ENCODE data around the gene TUBB2B. TPM values are rescaled to one million over a fixed set of nuclear protein-coding genes. Genes with fewer than 3 reads are reported as not detected.

Gene TUBB2B
- total and polyA plus RNA-seq, 9 of the 15 experiments (the other 6 are each of a cell fraction or from before 2014, with no cell fraction given), result 0.11 to 9.7 (median 4.6) TPM

- TF ChIP-seq REST (IDR thresholded peaks at IDR 0.05; ENCODE audit: borderline replicate concordance), result peak; percentile 42; the same call in 1 of the 2 replicates
- no peak for TF ChIP-seq REST (CRISPR knock-in tag; IDR thresholded peaks at IDR 0.05; ENCODE audit: low read depth)
- TF ChIP-seq, protein P1, sequence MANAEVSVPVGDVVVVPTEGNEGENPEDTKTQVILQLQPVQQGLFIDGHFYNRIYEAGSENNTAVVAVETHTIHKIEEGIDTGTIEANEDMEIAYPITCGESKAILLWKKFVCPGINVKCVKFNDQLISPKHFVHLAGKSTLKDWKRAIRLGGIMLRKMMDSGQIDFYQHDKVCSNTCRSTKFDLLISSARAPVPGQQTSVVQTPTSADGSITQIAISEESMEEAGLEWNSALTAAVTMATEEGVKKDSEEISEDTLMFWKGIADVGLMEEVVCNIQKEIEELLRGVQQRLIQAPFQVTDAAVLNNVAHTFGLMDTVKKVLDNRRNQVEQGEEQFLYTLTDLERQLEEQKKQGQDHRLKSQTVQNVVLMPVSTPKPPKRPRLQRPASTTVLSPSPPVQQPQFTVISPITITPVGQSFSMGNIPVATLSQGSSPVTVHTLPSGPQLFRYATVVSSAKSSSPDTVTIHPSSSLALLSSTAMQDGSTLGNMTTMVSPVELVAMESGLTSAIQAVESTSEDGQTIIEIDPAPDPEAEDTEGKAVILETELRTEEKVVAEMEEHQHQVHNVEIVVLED (CRISPR knock-in tag; IDR thresholded peaks at IDR 0.05), result no peak
- TF ChIP-seq SMAD4 (CRISPR knock-in tag; conservative IDR thresholded peaks at IDR 0.05), result no peak
- no peak for TF ChIP-seq ZC3H11A (IDR thresholded peaks at IDR 0.05; ENCODE audit: low read depth, low read length)
- TF ChIP-seq ZNF184 (CRISPR knock-in tag; IDR thresholded peaks at IDR 0.05), result no peak
- no peak for TF ChIP-seq NELFE (IDR thresholded peaks at IDR 0.05; ENCODE audit: insufficient read depth, insufficient read length)
- TF ChIP-seq NR2C1 (IDR thresholded peaks at IDR 0.05), result no peak
- TF ChIP-seq NR2C1 (tag; IDR thresholded peaks at IDR 0.05), result no peak
- 0 out of 2 replicates have a peak, but pooled peaks have one; percentile 9 for TF ChIP-seq C11orf30 (IDR thresholded peaks at IDR 0.05; ENCODE audit: low read depth)
- TF ChIP-seq, protein P2, sequence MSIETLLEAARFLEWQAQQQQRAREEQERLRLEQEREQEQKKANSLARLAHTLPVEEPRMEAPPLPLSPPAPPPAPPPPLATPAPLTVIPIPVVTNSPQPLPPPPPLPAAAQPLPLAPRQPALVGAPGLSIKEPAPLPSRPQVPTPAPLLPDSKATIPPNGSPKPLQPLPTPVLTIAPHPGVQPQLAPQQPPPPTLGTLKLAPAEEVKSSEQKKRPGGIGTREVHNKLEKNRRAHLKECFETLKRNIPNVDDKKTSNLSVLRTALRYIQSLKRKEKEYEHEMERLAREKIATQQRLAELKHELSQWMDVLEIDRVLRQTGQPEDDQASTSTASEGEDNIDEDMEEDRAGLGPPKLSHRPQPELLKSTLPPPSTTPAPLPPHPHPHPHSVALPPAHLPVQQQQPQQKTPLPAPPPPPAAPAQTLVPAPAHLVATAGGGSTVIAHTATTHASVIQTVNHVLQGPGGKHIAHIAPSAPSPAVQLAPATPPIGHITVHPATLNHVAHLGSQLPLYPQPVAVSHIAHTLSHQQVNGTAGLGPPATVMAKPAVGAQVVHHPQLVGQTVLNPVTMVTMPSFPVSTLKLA (conservative IDR thresholded peaks at IDR 0.05), result peak; percentile 37 to 56; a peak in 2 of 4 replicates
Observed at GRCh38 chr6:3237761-3238662, 10.6 kb upstream of the TUBB2B start (continued).
